IPS-15b (cell line): ENCODE results near the gene RAD51B.

ENCODE experiments used
- H3K27me3 ChIP-seq: one replicate; pipeline ENCODE4 v1.6.1; 2013; ENCODE audit warnings: low read length; ENCODE audit not compliant: control insufficient read depth, insufficient read depth
- H3K36me3 ChIP-seq: one replicate; pipeline ENCODE4 v1.6.1; 2013; ENCODE audit warnings: low read length; ENCODE audit not compliant: control insufficient read depth, insufficient read depth
- H3K4me1 ChIP-seq: one replicate; pipeline ENCODE4 v1.6.1; 2013; ENCODE audit warnings: mild to moderate bottlenecking, low read length; ENCODE audit not compliant: control insufficient read depth, insufficient read depth
- H3K4me3 ChIP-seq: one replicate; pipeline ENCODE4 v1.5.1; 2013; ENCODE audit warnings: low read depth, low read length
- H3K9ac ChIP-seq: one replicate; pipeline ENCODE4 v1.6.1; 2013; ENCODE audit warnings: low read depth, mild to moderate bottlenecking, low read length
- H3K9me3 ChIP-seq: one replicate; pipeline ENCODE4 v1.6.1; 2013; ENCODE audit warnings: mild to moderate bottlenecking, low read length; ENCODE audit not compliant: control insufficient read depth, insufficient read depth

RAD51B gene

GRCh38 chr14:68736471-68736871 is 916.9 kb downstream of the RAD51B start:
- Histone ChIP-seq H3K4me3 (no peak overlapping the region), H3K27me3 (no peaks in the 10 kb centered on the region), H3K9ac (no peak overlapping the region), H3K9me3 (no peaks in the 10 kb centered on the region), H3K36me3 (no peaks in the 10 kb centered on the region), H3K4me1 (peaks cover 2% of the 10 kb centered on the region)

- no peaks in the 10 kb centered on the region for H3K36me3 ChIP-seq
- H3K9ac ChIP-seq, result no peak overlapping the region
- H3K27me3 ChIP-seq, result no peaks in the 10 kb centered on the region
- H3K9me3 ChIP-seq, result no peaks in the 10 kb centered on the region
- H3K4me3 ChIP-seq, result no peak overlapping the region
- no peaks in the 10 kb centered on the region for H3K4me1 ChIP-seq
These were observed 917.5 kb downstream of the RAD51B start for GRCh38 chr14:68737086-68737485.

DNA sequence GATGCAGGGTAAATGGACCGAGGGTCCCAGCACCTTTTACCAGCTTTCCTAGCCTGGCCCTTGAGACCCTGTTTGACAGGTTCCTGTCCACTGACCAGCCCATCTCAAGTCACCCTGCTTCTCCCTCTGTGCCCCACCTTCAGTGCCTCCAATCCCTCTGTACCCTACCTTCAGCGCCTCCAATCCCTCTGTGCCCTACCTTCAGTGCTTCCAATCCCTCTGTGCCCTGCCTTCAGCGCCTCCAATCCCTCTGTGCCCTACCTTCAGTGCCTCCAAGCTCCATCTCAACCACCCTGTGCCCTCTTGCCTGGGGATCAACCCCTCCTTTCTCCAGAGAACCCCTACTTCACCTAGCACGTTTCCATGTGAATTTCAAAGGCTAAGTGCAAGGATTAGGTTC is 919.0 kb downstream of the RAD51B start:
- Histone ChIP-seq H3K9ac (no peak overlapping the region), H3K4me1 (no peaks in the 10 kb centered on the region), H3K36me3 (no peaks in the 10 kb centered on the region), H3K27me3 (no peaks in the 10 kb centered on the region), H3K4me3 (no peak overlapping the region), H3K9me3 (no peaks in the 10 kb centered on the region)

DNA sequence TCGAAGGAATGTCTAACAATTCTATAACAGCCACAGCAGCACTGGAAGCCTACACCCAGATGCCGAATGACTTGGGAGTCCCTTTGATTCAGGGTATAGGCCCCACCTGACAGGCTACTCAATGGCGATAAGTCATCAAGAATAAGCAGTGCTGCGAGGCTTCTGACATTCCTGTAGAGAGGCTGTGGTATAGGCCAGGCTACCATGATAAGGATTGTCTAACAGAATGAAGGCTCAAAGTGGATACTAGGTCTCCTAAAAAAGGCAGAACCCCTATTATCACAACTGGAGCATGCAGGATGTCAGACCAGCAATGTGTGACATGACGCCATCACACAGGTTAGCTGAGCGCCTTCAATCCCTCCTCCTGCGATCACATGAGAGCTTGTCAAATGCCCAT is 920.1 kb downstream of the RAD51B start:
- Histone ChIP-seq H3K9ac (no peak overlapping the region), H3K36me3 (no peaks in the 10 kb centered on the region), H3K4me3 (no peak overlapping the region), H3K4me1 (no peaks in the 10 kb centered on the region), H3K9me3 (no peaks in the 10 kb centered on the region), H3K27me3 (no peaks in the 10 kb centered on the region)

DNA sequence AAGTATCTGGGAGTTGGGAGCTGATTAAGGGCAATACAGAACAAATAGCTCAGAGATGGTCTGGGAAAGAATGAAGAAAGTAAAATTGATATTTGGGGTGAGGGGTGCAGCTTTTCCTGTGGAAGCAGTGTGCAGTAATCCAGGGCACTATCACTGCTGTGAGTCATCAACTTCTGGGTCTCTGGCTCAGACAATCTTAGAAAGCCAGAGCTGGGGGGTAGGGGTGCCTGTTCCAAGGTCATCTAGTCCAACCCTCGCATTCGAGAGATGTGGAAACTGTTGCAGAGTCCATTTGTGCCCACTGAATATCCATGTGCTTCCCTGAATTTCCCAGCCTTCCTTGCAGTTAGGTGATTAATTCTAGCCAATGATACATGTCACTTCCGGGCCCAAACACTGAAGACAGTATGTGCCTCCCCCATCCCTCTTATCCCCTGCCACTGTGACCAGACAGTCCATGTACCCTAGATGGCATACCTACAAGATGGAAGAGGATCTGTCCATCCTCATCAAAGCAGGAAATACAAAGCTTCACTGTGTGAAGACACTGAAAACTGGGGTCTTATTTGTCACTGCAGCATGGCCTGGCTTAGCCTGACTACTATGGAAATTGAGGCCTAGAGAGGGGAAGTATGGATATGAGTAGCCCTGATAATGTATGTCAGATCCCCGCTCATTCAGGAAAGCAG is 921.4 kb downstream of the RAD51B start:
- Histone ChIP-seq H3K4me1 (no peaks in the 10 kb centered on the region), H3K36me3 (no peaks in the 10 kb centered on the region), H3K9me3 (no peaks in the 10 kb centered on the region), H3K27me3 (no peaks in the 10 kb centered on the region), H3K4me3 (no peak overlapping the region), H3K9ac (no peak overlapping the region)

- no peak overlapping the region for H3K4me3 ChIP-seq
- no peaks in the 10 kb centered on the region for H3K4me1 ChIP-seq
- no peaks in the 10 kb centered on the region for H3K27me3 ChIP-seq
- no peak overlapping the region for H3K9ac ChIP-seq
- H3K36me3 ChIP-seq, result no peaks in the 10 kb centered on the region
- no peaks in the 10 kb centered on the region for H3K9me3 ChIP-seq
These were observed 921.9 kb downstream of the RAD51B start for GRCh38 chr14:68741477-68741791.

GRCh38 chr14:68741839-68742470 is 922.4 kb downstream of the RAD51B start:
- Histone ChIP-seq H3K27me3 (no peaks in the 10 kb centered on the region), H3K9me3 (no peaks in the 10 kb centered on the region), H3K9ac (no peak overlapping the region), H3K4me3 (no peak overlapping the region), H3K4me1 (no peaks in the 10 kb centered on the region), H3K36me3 (no peaks in the 10 kb centered on the region)

GRCh38 chr14:68744613-68745012 is 925.0 kb downstream of the RAD51B start:
- H3K9ac ChIP-seq, result no peak overlapping the region
- H3K36me3 ChIP-seq, result no peaks in the 10 kb centered on the region
- no peak overlapping the region for H3K4me3 ChIP-seq
- no peaks in the 10 kb centered on the region for H3K27me3 ChIP-seq
- no peaks in the 10 kb centered on the region for H3K4me1 ChIP-seq
- no peaks in the 10 kb centered on the region for H3K9me3 ChIP-seq

- no peak overlapping the region for H3K4me3 ChIP-seq
- H3K27me3 ChIP-seq, result no peaks in the 10 kb centered on the region
- H3K36me3 ChIP-seq, result no peaks in the 10 kb centered on the region
- H3K9ac ChIP-seq, result no peak overlapping the region
- no peaks in the 10 kb centered on the region for H3K9me3 ChIP-seq
- H3K4me1 ChIP-seq, result no peaks in the 10 kb centered on the region
These were observed 927.8 kb downstream of the RAD51B start for GRCh38 chr14:68747393-68747792.

GRCh38 chr14:68748260-68748659 is 928.7 kb downstream of the RAD51B start:
- no peak overlapping the region for H3K9ac ChIP-seq
- no peaks in the 10 kb centered on the region for H3K4me1 ChIP-seq
- H3K36me3 ChIP-seq, result no peaks in the 10 kb centered on the region
- no peaks in the 10 kb centered on the region for H3K27me3 ChIP-seq
- H3K9me3 ChIP-seq, result no peaks in the 10 kb centered on the region
- no peak overlapping the region for H3K4me3 ChIP-seq

GRCh38 chr14:68748691-68749090 is 929.1 kb downstream of the RAD51B start:
- Histone ChIP-seq H3K4me3 (no peak overlapping the region), H3K36me3 (no peaks in the 10 kb centered on the region), H3K4me1 (no peaks in the 10 kb centered on the region), H3K9ac (no peak overlapping the region), H3K9me3 (no peaks in the 10 kb centered on the region), H3K27me3 (no peaks in the 10 kb centered on the region)
